H9 (cell line): ENCODE data around the gene PKIB. TPM values are rescaled to one million over a fixed set of nuclear protein-coding genes. Genes with fewer than 3 reads are reported as not detected.

Experiments used
- DNase-seq: peaks from one replicate; pipeline ENCODE4 v3.0.0-alpha.2; 2017
- H2AFZ ChIP-seq: one replicate; pipeline ENCODE4 v1.6.1; 2013; ENCODE audit warnings: mild to moderate bottlenecking, low read length, control low read depth, moderate library complexity
- H2AK5ac ChIP-seq: 2 replicates; pipeline ENCODE4 v1.6.1; 2013; ENCODE audit warnings: low read length, control low read depth, mixed read lengths; ENCODE audit not compliant: insufficient read length
- H2BK120ac ChIP-seq: one replicate; pipeline ENCODE4 v1.6.1; 2013; ENCODE audit warnings: low read depth, mild to moderate bottlenecking, low read length, control low read depth, inconsistent platforms; ENCODE audit not compliant: poor library complexity, severe bottlenecking
- H2BK12ac ChIP-seq: 2 replicates; pipeline ENCODE4 v1.6.1; 2013; ENCODE audit warnings: low read length, control low read depth, mixed read lengths, low read depth; ENCODE audit not compliant: insufficient read length
- H2BK15ac ChIP-seq: 2 replicates; pipeline ENCODE4 v1.6.1; 2013; ENCODE audit warnings: low read depth, low read length, control low read depth
- H2BK20ac ChIP-seq: one replicate; pipeline ENCODE4 v1.6.1; 2013; ENCODE audit warnings: low read depth, mild to moderate bottlenecking, low read length, control low read depth, inconsistent platforms; ENCODE audit not compliant: poor library complexity, severe bottlenecking
- H2BK5ac ChIP-seq: 2 replicates; pipeline ENCODE4 v1.6.1; 2013; ENCODE audit warnings: low read length, control low read depth, mixed read lengths; ENCODE audit not compliant: insufficient read length
- H3K14ac ChIP-seq: 2 replicates; pipeline ENCODE4 v1.6.1; 2013; ENCODE audit warnings: low read length, control low read depth; ENCODE audit not compliant: insufficient read depth
- H3K18ac ChIP-seq: 2 replicates; pipeline ENCODE4 v1.6.1; 2013; ENCODE audit warnings: low read depth, mild to moderate bottlenecking, mixed read lengths, low read length, control low read depth; ENCODE audit not compliant: insufficient read length
- H3K23ac ChIP-seq: 2 replicates; pipeline ENCODE4 v1.6.1; 2013; ENCODE audit warnings: low read length, control low read depth, mixed read lengths, low read depth; ENCODE audit not compliant: insufficient read length
- H3K23me2 ChIP-seq: 2 replicates; pipeline ENCODE4 v1.6.1; 2013; ENCODE audit warnings: low read depth, mild to moderate bottlenecking, mixed read lengths, low read length, control low read depth; ENCODE audit not compliant: insufficient read length, poor library complexity, severe bottlenecking
- H3K27ac ChIP-seq: 2 replicates; pipeline ENCODE4 v1.5.1; 2013; ENCODE audit warnings: low read length, control low read depth, mixed read lengths, low read depth; ENCODE audit not compliant: insufficient read length
- H3K27me3 ChIP-seq: 2 replicates; pipeline ENCODE4 v1.6.1; 2013; ENCODE audit warnings: low read length, control low read depth, inconsistent platforms; ENCODE audit not compliant: insufficient read depth
- H3K4ac ChIP-seq: 2 replicates; pipeline ENCODE4 v1.6.1; 2013; ENCODE audit warnings: low read depth, mild to moderate bottlenecking, control low read depth, inconsistent platforms, low read length, moderate library complexity
- H3K4me1 ChIP-seq: 2 replicates; pipeline ENCODE4 v1.6.1; 2013; ENCODE audit warnings: low read length, control low read depth, inconsistent platforms; ENCODE audit not compliant: insufficient read depth
- H3K4me2 ChIP-seq: 2 replicates; pipeline ENCODE4 v1.6.1; 2013; ENCODE audit warnings: low read length, control low read depth, mixed read lengths; ENCODE audit not compliant: insufficient read length, insufficient read depth
- H3K56ac ChIP-seq: 2 replicates; pipeline ENCODE4 v1.6.1; 2013; ENCODE audit warnings: low read depth, mild to moderate bottlenecking, mixed read lengths, low read length, control low read depth; ENCODE audit not compliant: insufficient read length
- H3K79me1 ChIP-seq: 2 replicates; pipeline ENCODE4 v1.6.1; 2013; ENCODE audit warnings: low read depth, mild to moderate bottlenecking, moderate library complexity, low read length, control low read depth, inconsistent platforms; ENCODE audit not compliant: insufficient read depth, poor library complexity, severe bottlenecking
- H3K79me2 ChIP-seq: 2 replicates; pipeline ENCODE4 v1.6.1; 2013; ENCODE audit warnings: low read length, control low read depth, inconsistent platforms; ENCODE audit not compliant: insufficient read depth
- H3K9ac ChIP-seq: 2 replicates; pipeline ENCODE4 v1.6.1; 2013; ENCODE audit warnings: low read length, control low read depth, mixed read lengths; ENCODE audit not compliant: insufficient read length; ENCODE audit errors: extremely low read depth
- H3K9me3 ChIP-seq: one replicate; pipeline ENCODE4 v1.6.1; 2013; ENCODE audit warnings: low read depth, low read length, inconsistent platforms; ENCODE audit not compliant: control insufficient read depth
- H3T11ph ChIP-seq: one replicate; pipeline ENCODE4 v1.6.1; 2013; ENCODE audit warnings: mild to moderate bottlenecking, low read length, control low read depth, inconsistent platforms
- H4K20me1 ChIP-seq: one replicate; pipeline ENCODE4 v1.6.1; 2013; ENCODE audit not compliant: control insufficient read depth, insufficient read length, insufficient read depth
- H4K5ac ChIP-seq: 2 replicates; pipeline ENCODE4 v1.6.1; 2013; ENCODE audit warnings: low read depth, mild to moderate bottlenecking, mixed read lengths, low read length, control low read depth; ENCODE audit not compliant: insufficient read length
- H4K8ac ChIP-seq: replicated peaks from 2 replicates; pipeline ENCODE4 v1.6.1; 2013; ENCODE audit warnings: low read length, control low read depth, mixed read lengths, low read depth; ENCODE audit not compliant: insufficient read length
- H4K91ac ChIP-seq: 2 replicates; pipeline ENCODE4 v1.6.1; 2013; ENCODE audit warnings: low read depth, mild to moderate bottlenecking, moderate library complexity, mixed read lengths, low read length, control low read depth; ENCODE audit not compliant: insufficient read length
- H3K27ac Mint-ChIP-seq, 3 experiments: 2 replicates in 2 of 3; 3 replicates in 1 of 3; pipeline ENCODE4 v1.8.0; 2020 to 2021; ENCODE audit warnings: mixed read lengths in 3 of 3, mild to moderate bottlenecking in 1 of 3, moderate library complexity in 1 of 3
- H3K27me3 Mint-ChIP-seq: 2 replicates; pipeline ENCODE4 v1.8.0; 2021; ENCODE audit warnings: low read depth, mild to moderate bottlenecking, moderate library complexity, mixed read lengths
- H3K36me3 Mint-ChIP-seq, 3 experiments: 2 replicates in 2 of 3; 3 replicates in 1 of 3; pipeline ENCODE4 v1.8.0; 2020 to 2021; ENCODE audit warnings: low read depth in 3 of 3, mixed read lengths in 3 of 3; ENCODE audit not compliant: insufficient read depth in 1 of 3
- H3K4me1 Mint-ChIP-seq, 2 experiments: 2 replicates each; pipeline ENCODE4 v1.8.0; 2020; ENCODE audit warnings: mixed read lengths in 2 of 2
- H3K4me3 Mint-ChIP-seq, 2 experiments: 2 replicates in 1 of 2; 3 replicates in 1 of 2; pipeline ENCODE4 v1.8.0; 2020 to 2021; ENCODE audit warnings: mild to moderate bottlenecking in 2 of 2, mixed read lengths in 2 of 2, moderate library complexity in 1 of 2
- H3K9me3 Mint-ChIP-seq, 2 experiments: 2 replicates in 1 of 2; 3 replicates in 1 of 2; pipeline ENCODE4 v1.8.0; 2020; ENCODE audit warnings: mild to moderate bottlenecking in 2 of 2, mixed read lengths in 2 of 2, moderate library complexity in 1 of 2
- CTCF ChIP-seq: fragments of 200-600 bp; sonication (generic); conservative IDR thresholded peaks from 3 replicates; pipeline ENCODE4 v1.8.0; 2021; ENCODE audit warnings: antibody characterized with exemption, mild to moderate bottlenecking
- WGBS: extraction: QIAGEN DNeasy Blood & Tissue Kit; methylation state at CpG from one replicate; pipeline ENCODE4 v1.1.7; 2013; ENCODE audit warnings: missing lambda C conversion rate, low lambda C conversion rate, mixed read lengths; ENCODE audit not compliant: insufficient read length; ENCODE audit errors: extremely low coverage; 5-methylcytosine and 5-hydroxymethylcytosine counted together
- total RNA-seq: library from RNA; stranded (reverse); gene quantifications from 2 replicates; pipeline ENCODE4 v1.2.1, GENCODE V29; 2021

The PKIB gene
- total RNA-seq, 1 experiment from 2014 or later, result 46.5 TPM

- Histone ChIP-seq H2AFZ (no peak overlapping the region), H2BK15ac (no peak overlapping the region), H3K23ac (no peak overlapping the region), H2BK12ac (no peak overlapping the region), H2BK120ac (no peak overlapping the region), H4K91ac (no peak overlapping the region), H2AK5ac (no peak overlapping the region), H3K79me2 (no peaks in the 10 kb centered on the region), H3K14ac (no peak overlapping the region), H3K27me3 (no peaks in the 10 kb centered on the region), H4K8ac (no peak overlapping the region), H4K5ac (no peak overlapping the region), H3K4ac (no peak overlapping the region), H3K56ac (no peak overlapping the region), H4K20me1 (no peaks in the 10 kb centered on the region), H3K79me1 (no peaks in the 10 kb centered on the region), H3K4me2 (no peak overlapping the region), H3K23me2 (no peaks in the 10 kb centered on the region), H3K4me1 (no peaks in the 10 kb centered on the region), H3K27ac (no peak overlapping the region), H3K18ac (no peak overlapping the region), H2BK20ac (no peak overlapping the region), H3T11ph (no peak overlapping the region), H3K9ac (no peak overlapping the region), H2BK5ac (no peak overlapping the region), H3K9me3 (no peaks in the 10 kb centered on the region)
- Mint-ChIP-seq H3K9me3 (no peaks in the 10 kb centered on the region), H3K27ac (no peak overlapping the region), H3K4me3 (no peak overlapping the region), H3K36me3 (peaks cover 0 to 6% (median 0%) of the 10 kb centered on the region in 3 experiments; a peak in 2 of 7 replicates), H3K27me3 (no peaks in the 10 kb centered on the region), H3K4me1 (peaks cover 17 to 18% of the 10 kb centered on the region in 2 experiments)
- no peak for TF ChIP-seq CTCF
- no peak for DNase-seq
- WGBS, result no CpG with 5 or more reads among the region's 2 CpGs
These were observed 105.5 kb downstream of the PKIB start for GRCh38 chr6:122715725-122716124.
